Pancreas (tissue), 10 donors: ENCODE results near the gene IL20RB. TPM values are rescaled to one million over a fixed set of nuclear protein-coding genes. Genes with fewer than 3 reads are reported as not detected.

Experiments used
- ATAC-seq, 4 donors: fragments of 200-7000 bp; cut with Tn5 transposase; one replicate each; pipeline versions ENCODE4 v1.8.0 to v1.9.1; 2020; ENCODE audit warnings: mild to moderate bottlenecking in 4 of 4, moderate library complexity in 4 of 4
- DNase-seq, 6 donors: peaks; one replicate each; pipeline ENCODE4 v3.0.0-alpha.2; 2020
- FAIRE-seq: peaks from 2 replicates; lab custom pipeline; 2012; peaks lifted over from hg19 to GRCh38; lab: Jason Lieb, UNC
- H3K27ac ChIP-seq, 4 donors: fragments of 200-600 bp; sonication (generic); 1 replicate in 3 of 4; 2 replicates in 1 of 4; pipeline versions ENCODE4 v1.5.0 to v1.8.0; 2020
- H3K27me3 ChIP-seq, 4 donors: fragments of 200-600 bp; one replicate each; pipeline ENCODE4 v1.8.0; 2021
- H3K36me3 ChIP-seq, 3 donors: fragments of 200-600 bp; sonication (generic) in 1 of 3; one replicate each; pipeline versions ENCODE4 v1.5.0 to v1.8.0; 2020 to 2021
- H3K4me1 ChIP-seq, 3 donors: fragments of 200-600 bp; one replicate each; pipeline ENCODE4 v1.8.0; 2021
- H3K4me3 ChIP-seq, 4 donors: fragments of 200-600 bp; sonication (generic) in 2 of 4; one replicate each; pipeline versions ENCODE4 v1.5.0 to v1.8.0; 2020 to 2021
- H3K9me3 ChIP-seq, 4 donors: fragments of 200-600 bp; one replicate each; pipeline ENCODE4 v1.8.0; 2021
- CTCF ChIP-seq, 4 donors: fragments of 200-600 bp; sonication (generic) in 3 of 4; IDR thresholded peaks; one replicate each; pipeline versions ENCODE4 v1.5.0 to v1.8.0; 2021; ENCODE audit warnings: antibody characterized with exemption in 4 of 4
- WGBS, 2 donors: extraction: QIAGEN DNeasy Blood & Tissue Kit; methylation state at CpG; one replicate each; pipeline ENCODE4 v1.1.7; 2013; 5-methylcytosine and 5-hydroxymethylcytosine counted together
- intact Hi-C, 3 donors: fragments of 100-400 bp; cut with DNase I; formaldehyde crosslinking; loops; one replicate each; pipeline versions ENCODE4 v1.11.1 to v1.14.2; 2022
- polyA plus RNA-seq, 2 donors: library from polyadenylated mRNA; stranded (reverse); fragments of 200-250 nt; gene quantifications; one replicate each; pipeline ENCODE4 v1.2.3, GENCODE V29; 2013
- total RNA-seq, 6 donors: library from RNA; stranded (reverse); fragmentation: NEBNext Ultra II Directional in 4 of 6; extraction: Animal tissue kit (Norgen Biotek cat#: 25700) in 4 of 6; gene quantifications; one replicate each; pipeline versions ENCODE4 v1.2.1 to v1.2.4, GENCODE V29; 2021 to 2023
- donor health status: healthy with polysubstance abuse.
- donor health status: DM: no; HTN: no; CAD: no; lungs with moderate emphysema.
- donor health status: DM: no; HTN: no; CAD: no.
- donor health status: control.
- donor health status: control.
- donor health status: Bipolar disorder and iron deficiency.
- donor health status: DM: yes; HTN: yes; CAD: no.
- donor health status: DM: no; HTN: no; CAD: no.
- donor health status: DM: no; HTN: no; CAD: no.
- donor health status: DM: yes; HTN: yes; CAD: no.

The IL20RB gene
- total and polyA plus RNA-seq, 8 donors, result 0.28 to 1.3 (median 0.39) TPM

DNA sequence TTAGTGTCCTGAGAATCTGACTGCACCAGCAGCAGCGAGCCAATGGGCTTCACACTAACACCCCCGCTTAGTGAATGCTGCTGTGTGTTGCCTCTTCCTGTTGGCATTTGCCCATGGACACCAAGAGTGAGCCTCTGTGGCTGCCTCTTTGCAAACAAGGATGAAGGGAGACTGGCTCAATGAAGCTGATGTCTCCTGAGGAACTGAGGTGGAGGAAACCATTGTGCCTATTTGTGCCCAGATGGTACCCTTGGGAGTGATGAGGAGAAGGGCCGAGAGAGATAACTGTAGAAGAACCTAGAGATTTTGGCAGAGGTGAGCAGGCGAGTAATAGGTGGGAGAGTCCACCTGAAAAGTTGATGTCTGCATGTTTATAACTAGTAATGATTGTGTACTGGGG, 51.2 kb downstream of the IL20RB start:
- no peak for FAIRE-seq
- intact Hi-C loops, result no loop called here
- Histone ChIP-seq H3K36me3 (no peaks in the 10 kb centered on the region), H3K27me3 (no peaks in the 10 kb centered on the region), H3K9me3 (no peaks in the 10 kb centered on the region), H3K27ac (no peak overlapping the region), H3K4me1 (no peaks in the 10 kb centered on the region), H3K4me3 (no peak overlapping the region)
- no peak for TF ChIP-seq CTCF (IDR thresholded peaks at IDR 0.05)
- no peak for ATAC-seq
- DNase-seq, result no peak
- 82 to 92% methylated on average over 4 of the region's 4 CpGs for WGBS, 2 donors

- H3K27me3 ChIP-seq, result no peaks in the 10 kb centered on the region
- H3K4me1 ChIP-seq, result no peaks in the 10 kb centered on the region
- no peak overlapping the region for H3K27ac ChIP-seq
- ATAC-seq (no peak), FAIRE-seq (no peak), DNase-seq (no peak)
- TF ChIP-seq CTCF (IDR thresholded peaks at IDR 0.05), result no peak
- no peak overlapping the region for H3K4me3 ChIP-seq
- H3K36me3 ChIP-seq, result no peaks in the 10 kb centered on the region
- no peaks in the 10 kb centered on the region for H3K9me3 ChIP-seq
- WGBS, 2 donors, result 86 to 91% methylated on average over 6 of the region's 6 CpGs
- intact Hi-C loops, result loop anchor here in 2 of 3 donors (5.0 to 10.0 kb wide), 3 partner anchors 235 to 938 kb away; no protein-coding TSS in a partner anchor
Observed at GRCh38 chr3:137010137-137010536, 52.4 kb downstream of the IL20RB start.

- DNase-seq (no peak), FAIRE-seq (no peak), ATAC-seq (no peak)
- Histone ChIP-seq H3K36me3 (no peaks in the 10 kb centered on the region), H3K9me3 (no peaks in the 10 kb centered on the region), H3K4me1 (no peaks in the 10 kb centered on the region), H3K4me3 (no peak overlapping the region), H3K27ac (no peak overlapping the region), H3K27me3 (no peaks in the 10 kb centered on the region)
- TF ChIP-seq CTCF (IDR thresholded peaks at IDR 0.05), result no peak
- intact Hi-C loops, result loop anchor here in 2 of 3 donors (5.0 to 10.0 kb wide), 3 partner anchors 236 to 939 kb away; no protein-coding TSS in a partner anchor
- 79 to 90% methylated on average over 4 of the region's 4 CpGs for WGBS, 2 donors
Observed at GRCh38 chr3:137011153-137011552, 53.4 kb downstream of the IL20RB start.

DNA sequence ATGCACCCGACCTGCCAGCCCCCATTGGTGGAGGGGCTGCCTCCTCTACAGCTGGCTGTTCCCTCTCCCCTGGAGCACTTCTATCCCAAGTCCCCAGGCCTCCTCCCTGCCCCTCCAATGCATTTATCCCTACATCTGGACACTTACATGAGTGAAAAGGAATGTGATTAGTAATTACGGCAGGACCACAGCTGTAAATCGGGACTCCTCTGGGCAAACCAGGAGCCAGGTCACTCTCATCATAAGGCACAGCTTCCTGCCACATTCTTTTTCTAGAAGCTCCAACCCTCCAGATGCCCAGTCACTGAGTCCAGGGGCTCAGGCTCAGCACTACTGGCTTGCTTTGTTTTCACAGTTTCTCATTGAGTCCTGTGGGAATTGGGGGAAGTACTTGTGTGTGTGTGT, 54.3 kb downstream of the IL20RB start:
- intact Hi-C loops, result loop anchor here in 2 of 3 donors (5.0 to 10.0 kb wide), 3 partner anchors 237 to 940 kb away; no protein-coding TSS in a partner anchor
- 59 to 75% methylated on average over 3 of the region's 3 CpGs for WGBS, 2 donors

More for the DNA sequence above, 54.3 kb downstream of the IL20RB start:
- H3K27me3 ChIP-seq, result no peaks in the 10 kb centered on the region
- H3K4me1 ChIP-seq, result no peaks in the 10 kb centered on the region
- DNase-seq (no peak), ATAC-seq (no peak), FAIRE-seq (no peak)
- H3K9me3 ChIP-seq, result no peaks in the 10 kb centered on the region
- TF ChIP-seq CTCF (IDR thresholded peaks at IDR 0.05), result no peak
- no peak overlapping the region for H3K27ac ChIP-seq
- no peak overlapping the region for H3K4me3 ChIP-seq
- no peaks in the 10 kb centered on the region for H3K36me3 ChIP-seq
